Measurements from ENCODE around the gene RIC8B.
A peak's percentile ranks its signal among the peaks of the same experiment; 100 is the strongest.

RIC8B gene

GRCh38 chr12:106758349-106759110, 16.0 kb upstream of the RIC8B start:
- DNase-seq (ENCODE audit: low read depth in 2 of 2): no peak

- no peak for DNase-seq (ENCODE audit: low read depth in 2 of 2)
Measured at GRCh38 chr12:106759526-106760183, 14.8 kb upstream of the RIC8B start.

GRCh38 chr12:106760184-106760531, 14.3 kb upstream of the RIC8B start:
- DNase-seq (ENCODE audit: low read depth in 2 of 2): no peak

GRCh38 chr12:106764220-106764619, 10.3 kb upstream of the RIC8B start:
- no peak for DNase-seq (ENCODE audit: low read depth in 2 of 2)

GRCh38 chr12:106764738-106765137, 9.7 kb upstream of the RIC8B start:
- DNase-seq (ENCODE audit: low read depth in 2 of 2): no peak

GRCh38 chr12:106766393-106766826, 8.1 kb upstream of the RIC8B start:
- DNase-seq (ENCODE audit: low read depth in 2 of 2): peak in 1 of 2 donors; percentile 29

- no peak for DNase-seq (ENCODE audit: low read depth in 2 of 2)
Measured at GRCh38 chr12:106767206-106767605, 7.3 kb upstream of the RIC8B start.

- no peak for DNase-seq (ENCODE audit: low read depth in 2 of 2)
Measured at GRCh38 chr12:106767954-106768822, 6.3 kb upstream of the RIC8B start.

- no peak for DNase-seq (ENCODE audit: low read depth in 2 of 2)
Measured at GRCh38 chr12:106769078-106769477, 5.4 kb upstream of the RIC8B start.

GRCh38 chr12:106769546-106769945, 4.9 kb upstream of the RIC8B start:
- DNase-seq (ENCODE audit: low read depth in 2 of 2): no peak

GRCh38 chr12:106771425-106771824, 3.1 kb upstream of the RIC8B start:
- DNase-seq (ENCODE audit: low read depth in 2 of 2): no peak

- no peak for DNase-seq (ENCODE audit: low read depth in 2 of 2)
Measured at GRCh38 chr12:106773286-106774004, 1.0 kb upstream of the RIC8B start.

GRCh38 chr12:106774808-106775524, 484 bp downstream of the RIC8B start:
- no peak for DNase-seq (ENCODE audit: low read depth in 2 of 2)

GRCh38 chr12:106776897-106777296, 2.4 kb downstream of the RIC8B start:
- DNase-seq (ENCODE audit: low read depth in 2 of 2): no peak

- DNase-seq (ENCODE audit: low read depth in 2 of 2): no peak
Measured at GRCh38 chr12:106780010-106780631, 5.6 kb downstream of the RIC8B start.

- DNase-seq (ENCODE audit: low read depth in 2 of 2): no peak
Measured at GRCh38 chr12:106782619-106783018, 8.1 kb downstream of the RIC8B start.

GRCh38 chr12:106783515-106783914, 9.0 kb downstream of the RIC8B start:
- no peak for DNase-seq (ENCODE audit: low read depth in 2 of 2)

- no peak for DNase-seq (ENCODE audit: low read depth in 2 of 2)
Measured at GRCh38 chr12:106790020-106790419, 15.5 kb downstream of the RIC8B start.

GRCh38 chr12:106791531-106791930, 17.0 kb downstream of the RIC8B start:
- no peak for DNase-seq (ENCODE audit: low read depth in 2 of 2)

- DNase-seq (ENCODE audit: low read depth in 2 of 2): no peak
Measured at GRCh38 chr12:106794369-106794768, 19.9 kb downstream of the RIC8B start.

Data from stimulated activated CD8-positive, alpha-beta memory T cell treated with anti-CD3 and anti-CD28 coated beads, Interleukin-15, amount 100 ng/mL, for 4 hours (primary cell).